HG03066 (cell line): Measurements from ENCODE around the gene RILPL1.
"Not testable (repeated sequence)": the region's sequence is repeated elsewhere in the genome, so short reads cannot be mapped to it uniquely, and the experiment has no call there.

Source experiments
- ATAC-seq: cut with Tn5 transposase; IDR thresholded peaks from one replicate; pipeline ENCODE4 v1.9.1; 2021; ENCODE audit warnings: low read depth; ENCODE audit not compliant: unreplicated experiment

Gene RILPL1

GRCh38 chr12:123472438-123472849 is 61.1 kb downstream of the RILPL1 start:
- ATAC-seq: no peak

GRCh38 chr12:123471374-123472068 is 62.0 kb downstream of the RILPL1 start:
- ATAC-seq: no peak

- no peak for ATAC-seq
These were observed 63.5 kb downstream of the RILPL1 start for GRCh38 chr12:123469978-123470377.

- ATAC-seq: no peak
These were observed 64.7 kb downstream of the RILPL1 start for GRCh38 chr12:123468786-123469185.

- no peak for ATAC-seq
These were observed 68.4 kb downstream of the RILPL1 start for GRCh38 chr12:123465084-123465483.

- ATAC-seq: not testable (repeated sequence)
These were observed 70.3 kb downstream of the RILPL1 start for GRCh38 chr12:123463174-123463573.

- no peak for ATAC-seq
These were observed 75.3 kb downstream of the RILPL1 start, which contains the start of gene SNRNP35 for GRCh38 chr12:123457980-123458779. Gene SNRNP35, plus strand, starts transcription at chr12:123458139. Its CDS starts 7,402 bp downstream, at chr12:123465541.

GRCh38 chr12:123453165-123453564 is 80.4 kb downstream of the RILPL1 start:
- ATAC-seq: no peak

GRCh38 chr12:123452276-123452550 is 81.3 kb downstream of the RILPL1 start:
- ATAC-seq: not testable (repeated sequence)

GRCh38 chr12:123450636-123451035 is 82.9 kb downstream of the RILPL1 start:
- no peak for ATAC-seq

GRCh38 chr12:123449856-123450255 is 83.7 kb downstream of the RILPL1 start:
- no peak for ATAC-seq

- no peak for ATAC-seq
These were observed 84.2 kb downstream of the RILPL1 start for GRCh38 chr12:123449249-123449733.

GRCh38 chr12:123446333-123446713 is 87.2 kb downstream of the RILPL1 start:
- ATAC-seq: no peak

- no peak for ATAC-seq
These were observed 87.9 kb downstream of the RILPL1 start for GRCh38 chr12:123445388-123446332.

- no peak for ATAC-seq
These were observed 89.2 kb downstream of the RILPL1 start for GRCh38 chr12:123444092-123445026.

GRCh38 chr12:123442774-123443173 is 90.7 kb downstream of the RILPL1 start:
- ATAC-seq: no peak

GRCh38 chr12:123441523-123442164 is 91.9 kb downstream of the RILPL1 start:
- ATAC-seq: peak; percentile 42

- ATAC-seq: peak; percentile 83
These were observed 97.2 kb downstream of the RILPL1 start, which contains the start of gene RILPL2 for GRCh38 chr12:123436017-123436964. Gene RILPL2, minus strand, starts transcription at chr12:123436684. Its CDS starts 264 bp downstream, at chr12:123436420.
